ENCODE measurements around the gene NCKAP5.

The NCKAP5 gene

DNA sequence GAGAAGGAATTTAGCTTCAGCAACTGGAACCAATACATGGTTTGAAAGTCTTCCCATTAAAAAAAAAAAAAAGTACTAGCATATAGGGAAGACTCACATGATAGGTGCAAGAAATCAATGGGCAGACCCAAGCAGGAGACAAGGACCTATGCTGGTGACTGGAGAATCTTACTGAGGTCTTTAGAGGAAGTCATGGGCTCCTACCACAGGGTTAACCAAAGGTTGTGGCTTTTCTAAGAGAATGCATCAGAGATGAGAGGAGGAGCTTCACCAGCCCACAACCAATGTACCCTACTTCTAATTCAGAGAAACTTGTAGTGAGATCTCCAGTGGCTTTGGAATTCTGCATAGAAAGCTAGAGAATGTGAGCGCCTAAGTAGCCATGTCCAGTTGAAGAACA, 207.4 kb downstream of the NCKAP5 start:
- POLR2A ChIA-PET, result no interaction called here
- TF ChIP-seq, protein P1, sequence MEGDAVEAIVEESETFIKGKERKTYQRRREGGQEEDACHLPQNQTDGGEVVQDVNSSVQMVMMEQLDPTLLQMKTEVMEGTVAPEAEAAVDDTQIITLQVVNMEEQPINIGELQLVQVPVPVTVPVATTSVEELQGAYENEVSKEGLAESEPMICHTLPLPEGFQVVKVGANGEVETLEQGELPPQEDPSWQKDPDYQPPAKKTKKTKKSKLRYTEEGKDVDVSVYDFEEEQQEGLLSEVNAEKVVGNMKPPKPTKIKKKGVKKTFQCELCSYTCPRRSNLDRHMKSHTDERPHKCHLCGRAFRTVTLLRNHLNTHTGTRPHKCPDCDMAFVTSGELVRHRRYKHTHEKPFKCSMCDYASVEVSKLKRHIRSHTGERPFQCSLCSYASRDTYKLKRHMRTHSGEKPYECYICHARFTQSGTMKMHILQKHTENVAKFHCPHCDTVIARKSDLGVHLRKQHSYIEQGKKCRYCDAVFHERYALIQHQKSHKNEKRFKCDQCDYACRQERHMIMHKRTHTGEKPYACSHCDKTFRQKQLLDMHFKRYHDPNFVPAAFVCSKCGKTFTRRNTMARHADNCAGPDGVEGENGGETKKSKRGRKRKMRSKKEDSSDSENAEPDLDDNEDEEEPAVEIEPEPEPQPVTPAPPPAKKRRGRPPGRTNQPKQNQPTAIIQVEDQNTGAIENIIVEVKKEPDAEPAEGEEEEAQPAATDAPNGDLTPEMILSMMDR (IDR thresholded peaks at IDR 0.05; ENCODE audit: control extremely low read depth, extremely low read depth, low read depth, missing control alignments), result no peak
- DNase-seq (ENCODE audit: extremely low spot score), result no peak
- CTCF ChIA-PET, result interaction anchor here (1.1 kb wide), 1 partner anchor 18 kb away, joined by 3 read pairs; no protein-coding TSS in a partner anchor

DNA sequence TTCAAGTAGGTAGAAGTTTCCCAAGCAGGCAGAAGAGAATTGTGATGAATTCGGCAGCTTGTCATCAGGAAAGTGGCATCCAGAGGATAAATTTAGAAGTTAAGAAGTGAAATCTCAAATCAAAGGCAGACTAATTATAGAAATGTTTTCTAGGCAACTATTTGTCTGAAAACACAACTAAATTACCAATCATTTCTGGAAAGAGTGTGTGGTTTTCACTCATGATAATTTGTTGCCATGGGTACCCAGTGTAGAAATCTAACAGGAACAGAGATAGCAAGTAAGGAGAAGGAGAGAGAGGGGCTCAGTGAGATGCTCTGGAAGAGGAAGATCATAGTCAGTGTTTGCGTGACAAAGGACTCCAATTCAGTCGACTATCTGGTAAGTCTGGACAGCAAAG, 208.1 kb downstream of the NCKAP5 start:
- ChIA-PET CTCF (no interaction called here), POLR2A (no interaction called here)
- TF ChIP-seq, protein P1 (IDR thresholded peaks at IDR 0.05; ENCODE audit: control extremely low read depth, extremely low read depth, low read depth, missing control alignments), result no peak
- no peak for DNase-seq (ENCODE audit: extremely low spot score)

DNA sequence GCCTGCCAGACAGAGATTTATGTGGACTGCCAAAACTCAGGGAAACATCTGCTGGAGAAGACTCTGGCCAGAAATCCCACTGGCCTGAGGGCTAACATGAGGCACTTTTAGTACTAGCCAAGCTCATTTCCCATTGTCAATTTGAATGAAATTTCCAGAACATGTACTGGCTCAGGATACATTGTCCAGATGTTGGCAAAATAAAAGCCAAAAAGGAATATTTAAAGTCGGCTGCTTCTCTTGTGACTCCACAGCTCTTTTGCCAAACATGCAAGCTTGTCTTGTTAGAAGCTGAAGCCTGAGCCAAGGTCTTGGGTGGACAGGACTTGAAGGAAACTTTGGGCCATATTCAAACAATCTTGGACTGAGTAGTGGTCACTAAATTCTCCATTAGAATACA, 215.5 kb downstream of the NCKAP5 start:
- TF ChIP-seq, protein P1 (IDR thresholded peaks at IDR 0.05; ENCODE audit: control extremely low read depth, extremely low read depth, low read depth, missing control alignments), result no peak
- ChIA-PET POLR2A (no interaction called here), CTCF (interaction anchor here (1.9 kb wide), 1 partner anchor 13 kb away, joined by 5 read pairs; no protein-coding TSS in a partner anchor)
- no peak for DNase-seq (ENCODE audit: extremely low spot score)

DNA sequence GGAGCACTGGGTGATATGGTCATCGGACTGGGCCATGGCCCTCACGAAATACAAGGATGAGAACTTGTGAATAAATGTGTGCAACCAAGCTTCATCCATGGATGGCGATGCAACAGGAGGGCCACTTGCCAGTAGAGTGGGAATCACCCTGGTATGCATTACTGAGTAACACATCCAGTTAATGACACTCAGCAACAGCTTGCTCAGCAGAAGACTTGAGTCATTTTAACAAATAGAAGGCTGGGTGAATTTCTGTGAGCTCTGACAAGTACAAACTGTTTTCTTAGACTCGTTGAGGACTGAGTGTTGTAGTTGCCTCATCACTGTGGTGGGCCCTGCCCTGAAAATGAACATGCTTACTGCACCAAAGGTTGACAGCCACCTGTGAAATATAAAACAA, 221.6 kb downstream of the NCKAP5 start:
- POLR2A ChIA-PET, result no interaction called here
- TF ChIP-seq, protein P1 (IDR thresholded peaks at IDR 0.05; ENCODE audit: control extremely low read depth, extremely low read depth, low read depth, missing control alignments), result no peak
- CTCF ChIA-PET, result no interaction called here
- no peak for DNase-seq (ENCODE audit: extremely low spot score)

DNA sequence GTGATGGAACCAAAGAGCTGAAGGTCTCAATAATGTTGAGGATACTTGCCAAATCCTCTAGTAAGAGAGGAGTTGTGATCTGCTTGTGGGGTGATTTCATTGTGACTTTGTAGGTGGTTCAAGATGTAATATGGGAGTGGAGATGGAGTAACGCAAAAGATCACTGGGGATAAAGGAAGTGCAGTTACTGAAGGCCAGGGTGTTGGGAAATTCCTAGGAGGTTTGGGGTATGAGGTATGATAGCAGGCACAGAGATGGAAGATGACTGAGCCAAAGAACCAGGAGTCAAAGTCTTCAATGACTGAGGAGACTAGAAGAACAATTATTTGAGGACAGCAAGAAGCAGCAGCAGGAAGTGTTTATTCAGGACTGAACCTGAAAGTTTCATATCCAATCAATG, 222.6 kb downstream of the NCKAP5 start:
- no peak for DNase-seq (ENCODE audit: extremely low spot score)
- ChIA-PET CTCF (no interaction called here), POLR2A (no interaction called here)
- TF ChIP-seq, protein P1 (IDR thresholded peaks at IDR 0.05; ENCODE audit: control extremely low read depth, extremely low read depth, low read depth, missing control alignments), result no peak

DNA sequence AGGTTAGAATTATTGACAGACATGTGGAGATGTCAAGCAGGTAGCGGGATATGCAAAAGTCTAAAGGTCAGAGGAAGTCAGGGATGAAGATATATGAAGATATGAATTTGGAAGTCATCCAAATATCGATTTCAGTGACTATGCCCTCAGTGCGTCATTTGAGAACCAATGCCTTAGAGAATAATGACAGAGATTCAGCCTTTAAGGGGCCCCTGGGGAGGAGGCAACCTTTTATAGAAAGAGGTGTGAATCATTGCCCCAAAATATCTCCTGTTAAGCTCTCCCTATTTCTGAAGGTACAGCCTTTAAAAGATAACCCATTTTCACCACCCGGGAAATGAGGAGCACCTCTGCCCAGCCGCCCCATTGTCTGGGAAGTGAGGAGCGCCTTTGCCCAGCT, 223.4 kb downstream of the NCKAP5 start:
- DNase-seq (ENCODE audit: extremely low spot score), result no peak
- TF ChIP-seq, protein P1 (IDR thresholded peaks at IDR 0.05; ENCODE audit: control extremely low read depth, extremely low read depth, low read depth, missing control alignments), result no peak
- ChIA-PET POLR2A (no interaction called here), CTCF (no interaction called here)

DNA sequence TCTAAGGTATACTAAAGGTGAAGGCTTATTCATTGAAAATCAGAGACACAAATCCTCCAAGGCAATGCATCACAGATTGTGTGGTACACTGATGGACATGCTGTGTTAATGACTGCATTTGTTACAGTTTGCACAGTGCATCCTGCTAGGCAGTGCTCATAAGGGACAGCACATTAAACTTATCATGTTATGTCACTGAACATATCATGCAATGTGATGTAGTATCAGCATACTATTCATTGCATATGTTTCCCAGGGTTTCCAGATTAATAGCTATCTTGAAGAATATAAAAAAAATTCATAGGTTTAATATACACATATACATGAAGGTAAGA, 225.3 kb downstream of the NCKAP5 start:
- CTCF ChIA-PET, result interaction anchor here (1.4 kb wide), 1 partner anchor 37 kb away, joined by 3 read pairs; no protein-coding TSS in a partner anchor
- POLR2A ChIA-PET, result no interaction called here
- TF ChIP-seq, protein P1 (IDR thresholded peaks at IDR 0.05; ENCODE audit: control extremely low read depth, extremely low read depth, low read depth, missing control alignments), result no peak
- DNase-seq (ENCODE audit: extremely low spot score), result no peak
